K562 treated with DMSO at 1 percent for 24 hours (cell line): ENCODE results near the gene RAD54L. TPM values are rescaled to one million over a fixed set of nuclear protein-coding genes. Genes with fewer than 3 reads are reported as not detected.

Experiments
- total RNA-seq: library from RNA; unstranded; fragments of 300-600 nt; gene quantifications from 2 replicates; pipeline ENCODE4 v1.2.3, GENCODE V29; 2022; ENCODE audit warnings: low read depth; ENCODE audit not compliant: insufficient read depth

Gene RAD54L
- 58.5 and 59.0 TPM in 2 replicates for total RNA-seq

GRCh38 chr1:46247436-46248121, at the start of gene RAD54L:
TSS of gene RAD54L (plus strand) at chr1:46247763. CDS start at chr1:46248406, 643 bp downstream.

DNA sequence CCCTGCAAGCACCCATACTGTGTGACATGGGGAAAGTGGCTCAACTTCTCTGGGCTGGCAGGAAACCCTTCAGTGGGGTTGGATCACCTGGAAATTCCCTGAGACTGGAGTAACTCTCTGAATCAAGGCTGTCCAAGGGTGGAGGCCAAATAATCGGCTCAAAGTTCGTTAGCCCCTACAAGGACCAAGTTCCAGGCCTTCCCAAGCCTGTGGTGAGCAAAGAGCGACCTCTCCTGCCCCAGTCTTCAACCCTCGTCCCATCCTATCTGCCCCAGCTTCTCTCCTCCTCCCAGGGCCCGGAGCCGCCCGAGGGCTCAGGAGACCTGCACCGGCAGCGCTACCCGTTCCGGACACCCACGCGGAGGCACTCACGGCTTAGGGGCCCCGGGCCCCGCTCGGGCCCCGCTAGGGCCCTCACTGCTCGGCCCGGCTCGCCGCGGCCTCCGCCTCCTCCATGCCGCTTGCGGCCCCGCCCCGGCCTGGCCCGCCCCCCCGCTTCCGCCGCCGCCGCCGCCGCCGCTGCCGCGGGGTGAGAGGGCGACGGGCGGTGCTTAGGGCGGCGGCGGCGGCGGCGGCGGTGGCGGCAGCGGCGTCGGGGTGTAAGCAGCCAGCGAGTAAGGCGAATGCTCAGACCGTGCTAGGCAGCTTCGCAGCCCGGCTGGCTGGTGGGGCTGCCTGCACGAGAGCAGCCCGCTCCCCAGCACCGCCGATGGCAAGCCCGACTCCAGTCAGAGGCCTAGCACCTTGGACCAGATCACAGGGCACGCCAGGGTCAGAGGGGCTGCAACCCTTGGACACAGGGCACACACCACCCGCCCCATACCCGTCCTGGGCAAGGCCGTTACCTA, 49.4 kb upstream of the RAD54L start, which contains the start of gene POMGNT1:
TSS of gene POMGNT1 (minus strand) at position 471 of the 848 bp plus-strand sequence. CDS start 613 bp downstream, outside the sequence.

DNA sequence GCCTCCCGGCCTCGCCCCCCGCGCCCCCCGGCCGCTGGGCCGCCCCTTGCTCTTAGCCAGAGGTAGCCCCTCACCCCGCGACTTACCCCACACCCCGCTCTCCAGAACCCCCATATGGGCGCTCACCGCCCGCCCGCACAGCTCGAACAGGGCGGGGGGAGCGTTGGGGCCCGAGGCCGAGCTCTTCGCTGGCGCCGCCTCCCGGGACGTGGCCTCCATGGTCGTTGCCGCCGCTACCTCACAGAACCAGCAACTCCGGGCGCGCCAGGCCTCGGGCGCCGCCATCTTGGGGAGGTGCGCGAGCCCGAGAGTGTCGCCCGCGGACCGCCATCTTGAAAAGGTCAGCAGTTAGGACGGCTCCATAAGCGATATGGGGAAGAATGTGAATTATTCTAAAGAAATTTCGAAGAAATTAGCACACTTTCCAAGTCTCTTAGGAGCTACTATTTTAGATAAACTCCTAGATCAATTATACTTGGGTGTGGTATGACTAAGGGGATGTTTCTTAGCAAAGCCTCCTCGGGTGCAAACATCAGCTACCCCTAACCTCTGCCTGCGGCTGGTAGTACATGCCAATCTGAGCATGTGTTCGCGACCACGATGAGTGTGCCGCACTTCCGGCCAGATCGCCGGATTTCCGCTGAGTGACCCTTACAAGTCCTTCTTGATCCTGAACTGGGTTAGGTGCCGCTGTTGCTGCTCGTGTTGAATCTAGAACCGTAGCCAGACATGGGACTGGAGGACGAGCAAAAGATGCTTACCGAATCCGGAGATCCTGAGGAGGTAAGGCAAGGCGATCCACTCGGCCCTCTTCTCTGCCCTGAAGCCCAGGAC, 55.7 kb downstream of the RAD54L start, which contains the start of the genes LRRC41 and UQCRH:
TSS of gene LRRC41 (minus strand) at position 579 of the 834 bp plus-strand sequence. CDS start at position 285, 294 bp downstream.
TSS of gene UQCRH (plus strand) at position 661 of the 834 bp plus-strand sequence. CDS start at position 730, 69 bp downstream.

Other genes with a start within 250 kb of the RAD54L start
- 5.2 and 5.6 TPM in 2 replicates for gene PIK3R3, start 115.1 kb upstream of the RAD54L start, total RNA-seq
- not detected in 2 replicates for gene TSPAN1, start 72.7 kb upstream of the RAD54L start, total RNA-seq
- not detected in 2 replicates for gene P3R3URF, start 71.3 kb upstream of the RAD54L start, total RNA-seq
- 42.8 and 43.6 TPM in 2 replicates for gene POMGNT1, start 49.3 kb upstream of the RAD54L start, total RNA-seq
- 0.68 and 1.6 TPM in 2 replicates for gene LURAP1, start 44.4 kb upstream of the RAD54L start, total RNA-seq
- 72.6 and 80.6 TPM in 2 replicates for gene LRRC41, start 55.9 kb downstream of the RAD54L start, total RNA-seq
- gene UQCRH, start 55.9 kb downstream of the RAD54L start, total RNA-seq: 1,126 and 1,196 TPM in 2 replicates
- gene NSUN4, start 93.0 kb downstream of the RAD54L start, total RNA-seq: 46.6 and 57.5 TPM in 2 replicates
- 0.82 and 0.86 TPM in 2 replicates for gene FAAH, start 146.6 kb downstream of the RAD54L start, total RNA-seq
- gene DMBX1, start 242.1 kb downstream of the RAD54L start, total RNA-seq: 8.3 and 8.4 TPM in 2 replicates